ENCODE data around the gene IFNGR1. TPM values are rescaled to one million over a fixed set of nuclear protein-coding genes. Genes with fewer than 3 reads are reported as not detected.

The IFNGR1 gene
- total RNA-seq, 1 donor, result 45.3 TPM

GRCh38 chr6:137206577-137206976 is 12.6 kb downstream of the IFNGR1 start:
- H3K4me3 ChIP-seq (ENCODE audit: low read depth, low read length), result no peak overlapping the region
- peak; percentile 41 for DNase-seq (ENCODE audit: low read depth)
- TF ChIP-seq, protein P1, sequence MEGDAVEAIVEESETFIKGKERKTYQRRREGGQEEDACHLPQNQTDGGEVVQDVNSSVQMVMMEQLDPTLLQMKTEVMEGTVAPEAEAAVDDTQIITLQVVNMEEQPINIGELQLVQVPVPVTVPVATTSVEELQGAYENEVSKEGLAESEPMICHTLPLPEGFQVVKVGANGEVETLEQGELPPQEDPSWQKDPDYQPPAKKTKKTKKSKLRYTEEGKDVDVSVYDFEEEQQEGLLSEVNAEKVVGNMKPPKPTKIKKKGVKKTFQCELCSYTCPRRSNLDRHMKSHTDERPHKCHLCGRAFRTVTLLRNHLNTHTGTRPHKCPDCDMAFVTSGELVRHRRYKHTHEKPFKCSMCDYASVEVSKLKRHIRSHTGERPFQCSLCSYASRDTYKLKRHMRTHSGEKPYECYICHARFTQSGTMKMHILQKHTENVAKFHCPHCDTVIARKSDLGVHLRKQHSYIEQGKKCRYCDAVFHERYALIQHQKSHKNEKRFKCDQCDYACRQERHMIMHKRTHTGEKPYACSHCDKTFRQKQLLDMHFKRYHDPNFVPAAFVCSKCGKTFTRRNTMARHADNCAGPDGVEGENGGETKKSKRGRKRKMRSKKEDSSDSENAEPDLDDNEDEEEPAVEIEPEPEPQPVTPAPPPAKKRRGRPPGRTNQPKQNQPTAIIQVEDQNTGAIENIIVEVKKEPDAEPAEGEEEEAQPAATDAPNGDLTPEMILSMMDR (IDR thresholded peaks at IDR 0.05; ENCODE audit: insufficient read depth, low read length), result no peak

DNA sequence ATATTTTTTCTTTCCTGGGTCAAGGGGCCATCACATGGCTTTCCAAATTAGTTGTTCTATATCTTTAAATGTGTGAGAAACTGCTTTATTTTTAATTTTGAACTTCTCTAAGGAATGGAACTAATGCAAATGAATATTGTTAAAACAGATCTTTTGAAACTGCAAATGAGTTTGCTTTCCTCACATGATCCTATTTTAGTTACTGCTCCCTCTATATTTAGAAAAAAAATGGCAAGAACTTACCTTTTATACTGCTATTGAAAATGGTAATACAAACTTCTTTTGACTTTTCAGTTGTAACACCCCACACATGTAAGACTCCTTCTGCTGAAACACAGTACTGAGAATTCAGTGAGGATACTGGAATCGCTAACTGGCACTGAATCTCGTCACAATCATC is 15.9 kb downstream of the IFNGR1 start:
- DNase-seq (ENCODE audit: low read depth), result no peak
- TF ChIP-seq, protein P1 (IDR thresholded peaks at IDR 0.05; ENCODE audit: insufficient read depth, low read length), result no peak
- H3K4me3 ChIP-seq (ENCODE audit: low read depth, low read length), result no peak overlapping the region

GRCh38 chr6:137202078-137202477 is 17.1 kb downstream of the IFNGR1 start:
- no peak for DNase-seq (ENCODE audit: low read depth)
- TF ChIP-seq, protein P1 (IDR thresholded peaks at IDR 0.05; ENCODE audit: insufficient read depth, low read length), result peak; percentile 14
- no peak overlapping the region for H3K4me3 ChIP-seq (ENCODE audit: low read depth, low read length)

GRCh38 chr6:137201006-137201405 is 18.2 kb downstream of the IFNGR1 start:
- no peak overlapping the region for H3K4me3 ChIP-seq (ENCODE audit: low read depth, low read length)
- TF ChIP-seq, protein P1 (IDR thresholded peaks at IDR 0.05; ENCODE audit: insufficient read depth, low read length), result no peak
- DNase-seq (ENCODE audit: low read depth), result no peak

DNA sequence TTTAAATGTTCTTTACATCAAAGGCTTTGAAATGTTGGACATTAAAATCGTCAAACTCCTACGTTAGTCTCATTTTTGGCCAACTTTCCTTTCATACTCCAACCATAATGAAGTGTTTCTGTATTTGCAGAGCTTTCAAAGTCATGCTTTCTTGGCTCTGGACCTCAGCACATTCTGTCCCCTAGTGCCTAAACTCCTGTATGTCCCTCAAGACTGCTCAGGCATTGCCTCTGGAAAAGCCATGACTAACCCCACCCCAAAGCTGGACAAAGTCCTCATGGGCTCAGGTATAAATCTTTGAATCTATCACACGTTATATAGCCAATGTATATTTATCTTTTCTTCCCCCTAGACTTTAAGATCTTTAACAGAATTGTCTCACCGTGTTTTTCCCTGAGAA is 18.9 kb downstream of the IFNGR1 start:
- no peak for DNase-seq (ENCODE audit: low read depth)
- no peak overlapping the region for H3K4me3 ChIP-seq (ENCODE audit: low read depth, low read length)
- TF ChIP-seq, protein P1 (IDR thresholded peaks at IDR 0.05; ENCODE audit: insufficient read depth, low read length), result no peak

- TF ChIP-seq, protein P1 (IDR thresholded peaks at IDR 0.05; ENCODE audit: insufficient read depth, low read length), result no peak
- DNase-seq (ENCODE audit: low read depth), result no peak
Observed at GRCh38 chr6:137197684-137198645, 21.2 kb downstream of the IFNGR1 start.

More at GRCh38 chr6:137197684-137198645, 21.2 kb downstream of the IFNGR1 start:
- H3K4me3 ChIP-seq (ENCODE audit: low read depth, low read length), result no peak overlapping the region

Data from fibroblast of the aortic adventitia (primary cell).